PC-3 (cell line): ENCODE results near the gene PPIL3. TPM values are rescaled to one million over a fixed set of nuclear protein-coding genes. Genes with fewer than 3 reads are reported as not detected.

Experiments
- ATAC-seq: fragments of 200-7000 bp; cut with Tn5 transposase; 2 replicates; pipeline ENCODE4 v1.9.1; 2020; ENCODE audit warnings: mild to moderate bottlenecking, moderate library complexity
- BruUV-seq: library from RNA; stranded (reverse); fragments of 400-500 nt; replicated peaks from 2 replicates; lab custom pipeline; 2021; lab: Mats Ljungman, UMichigan
- CTCF ChIA-PET: fragments of 300-600 bp; sonication (Branson Sonifier 250); formaldehyde crosslinking; loops from one replicate; lab custom pipeline; 2022; ENCODE audit warnings: antibody characterized with exemption; lab: Charles Lee
- POLR2A ChIA-PET: fragments of 300-600 bp; sonication (Branson Sonifier 250); formaldehyde crosslinking; loops from one replicate; lab custom pipeline; 2022; ENCODE audit warnings: antibody characterized with exemption; ENCODE audit not compliant: unreplicated experiment; lab: Charles Lee
- DNase-seq: peaks from one replicate; pipeline ENCODE4 v3.0.0-alpha.2; 2015
- H2AFZ ChIP-seq: fragments of 300-600 bp; sonication (generic); 2 replicates; pipeline ENCODE4 v1.6.0; 2016; ENCODE audit warnings: antibody characterized with exemption, low read length
- H3F3A ChIP-seq: fragments of 300-600 bp; sonication (generic); one replicate; pipeline ENCODE4 v1.6.0; 2017; ENCODE audit warnings: antibody characterized with exemption, low read length, control low read depth, mild to moderate bottlenecking; ENCODE audit not compliant: unreplicated experiment
- H3K27ac ChIP-seq: fragments of 300-600 bp; sonication (generic); 2 replicates; pipeline ENCODE4 v1.5.1; 2016; ENCODE audit warnings: mild to moderate bottlenecking, low read length
- H3K27me3 ChIP-seq: fragments of 300-600 bp; sonication (generic); 2 replicates; pipeline ENCODE4 v1.6.1; 2016; ENCODE audit warnings: low read length, mixed read lengths
- H3K36me3 ChIP-seq: fragments of 300-600 bp; sonication (generic); 2 replicates; pipeline ENCODE4 v1.6.1; 2016; ENCODE audit warnings: low read depth, mixed run types, low read length, mixed read lengths
- H3K4me1 ChIP-seq: fragments of 300-600 bp; sonication (generic); 2 replicates; pipeline ENCODE4 v1.5.1; 2016; ENCODE audit warnings: low read length; ENCODE audit not compliant: insufficient read depth
- H3K4me2 ChIP-seq: fragments of 300-600 bp; sonication (generic); 2 replicates; pipeline ENCODE4 v1.6.0; 2016; ENCODE audit warnings: low read length
- H3K4me3 ChIP-seq: fragments of 300-600 bp; sonication (generic); 2 replicates; pipeline ENCODE4 v1.5.1; 2016; ENCODE audit warnings: mild to moderate bottlenecking, low read length, mixed read lengths
- H3K79me2 ChIP-seq: fragments of 300-600 bp; sonication (generic); 2 replicates; pipeline ENCODE4 v1.6.1; 2017; ENCODE audit warnings: low read length, mixed read lengths
- H3K9ac ChIP-seq: fragments of 300-600 bp; sonication (generic); 2 replicates; pipeline ENCODE4 v1.6.0; 2016; ENCODE audit warnings: mild to moderate bottlenecking, low read length
- H3K9me2 ChIP-seq: fragments of 300-600 bp; sonication (generic); replicated peaks from 2 replicates; pipeline ENCODE4 v1.6.1; 2016; ENCODE audit warnings: mixed run types, low read length, mixed read lengths
- H3K9me3 ChIP-seq: fragments of 300-600 bp; sonication (generic); 2 replicates; pipeline ENCODE4 v1.6.1; 2016; ENCODE audit warnings: low read length, mixed read lengths
- H4K20me1 ChIP-seq: fragments of 300-600 bp; sonication (generic); 2 replicates; pipeline ENCODE4 v1.6.1; 2016; ENCODE audit warnings: low read length, mixed read lengths
- EZH2 ChIP-seq: fragments of 300-600 bp; sonication (generic); IDR thresholded peaks from one replicate; pipeline ENCODE4 v1.6.1; 2017; ENCODE audit warnings: antibody characterized with exemption, mild to moderate bottlenecking, low read length; ENCODE audit not compliant: unreplicated experiment
- EZH2phosphoT487 ChIP-seq: fragments of 300-600 bp; sonication (generic); IDR thresholded peaks from 2 replicates; pipeline ENCODE4 v1.6.1; 2018; ENCODE audit warnings: mild to moderate bottlenecking, antibody characterized with exemption, low read length, borderline replicate concordance
- intact Hi-C: fragments of 100-400 bp; cut with micrococcal nuclease; formaldehyde crosslinking; loops from 2 replicates; pipeline ENCODE4 v1.9.0; 2023
- total RNA-seq: library from RNA; depleted of rRNA; stranded (reverse); fragments of >200 nt; gene quantifications from 2 replicates; pipeline ENCODE4 v1.2.3, GENCODE V29; 2014
- TF ChIP-seq, protein P1 (sequence below): fragments of 300-600 bp; sonication (generic); conservative IDR thresholded peaks from 2 replicates; pipeline ENCODE4 v1.5.1; 2017; ENCODE audit warnings: antibody characterized with exemption, low read depth, mild to moderate bottlenecking, low read length

PPIL3 gene
- total RNA-seq, 1 experiment from 2014 or later: 37.1 TPM

DNA sequence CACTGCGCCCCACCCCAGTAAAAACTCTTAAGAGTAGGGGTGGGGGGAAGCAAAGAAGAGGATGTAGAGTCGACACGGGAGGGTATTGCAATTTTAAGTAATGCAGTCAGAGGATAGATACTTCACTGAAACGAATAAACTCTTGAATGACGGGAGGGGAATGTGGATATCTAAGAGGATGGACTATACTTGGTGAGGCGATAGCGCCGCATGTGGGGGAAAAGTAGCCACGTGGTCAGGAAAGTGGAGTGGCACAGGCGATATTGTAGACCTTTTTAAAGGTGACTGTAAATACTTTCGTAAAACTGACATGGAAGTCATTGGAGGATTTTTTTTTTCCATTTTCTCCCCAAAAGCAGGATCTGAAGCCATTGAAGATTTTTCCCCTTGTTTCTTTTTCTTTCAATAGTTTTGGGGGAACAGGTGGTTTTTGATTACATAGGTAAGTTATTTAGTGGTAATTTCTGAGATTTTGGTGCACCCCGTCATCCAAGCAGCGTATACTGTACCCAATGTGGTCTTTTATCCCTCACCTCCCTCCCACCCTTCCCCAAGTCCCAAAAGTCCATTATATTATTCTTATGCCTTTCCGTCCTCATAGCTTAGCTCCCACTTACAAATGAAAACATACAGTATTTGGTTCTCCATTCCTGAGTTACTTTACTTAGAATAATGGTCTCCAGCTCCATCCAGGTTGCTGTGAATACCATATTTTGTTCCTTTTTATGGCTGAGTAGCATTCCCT lies 38.2 kb downstream of the PPIL3 start:
- ChIA-PET CTCF (interaction anchor here (0.6 kb wide), 1 partner anchor 137 kb away, joined by 5 read pairs; no protein-coding TSS in a partner anchor), POLR2A (no interaction called here)
- Histone ChIP-seq H3K4me3 (no peak overlapping the region), H3K4me1 (no peaks in the 10 kb centered on the region), H3K4me2 (no peak overlapping the region), H3K27ac (no peak overlapping the region), H4K20me1 (0 out of 2 replicates have a peak, but pooled peaks cover 5% of the 10 kb centered on the region), H2AFZ (no peak overlapping the region), H3K79me2 (no peaks in the 10 kb centered on the region), H3K9me2 (no peaks in the 10 kb centered on the region), H3K9me3 (no peaks in the 10 kb centered on the region), H3F3A (peaks cover 11% of the 10 kb centered on the region), H3K9ac (no peak overlapping the region), H3K36me3 (peaks cover 42% of the 10 kb centered on the region), H3K27me3 (no peaks in the 10 kb centered on the region)
- intact Hi-C loops: no loop called here
- DNase-seq (no peak), ATAC-seq (no peak)
- TSS peak; percentile 25 for BruUV-seq
- TF ChIP-seq EZH2: no peak
- no peak for TF ChIP-seq EZH2phosphoT487
- TF ChIP-seq, protein P1, sequence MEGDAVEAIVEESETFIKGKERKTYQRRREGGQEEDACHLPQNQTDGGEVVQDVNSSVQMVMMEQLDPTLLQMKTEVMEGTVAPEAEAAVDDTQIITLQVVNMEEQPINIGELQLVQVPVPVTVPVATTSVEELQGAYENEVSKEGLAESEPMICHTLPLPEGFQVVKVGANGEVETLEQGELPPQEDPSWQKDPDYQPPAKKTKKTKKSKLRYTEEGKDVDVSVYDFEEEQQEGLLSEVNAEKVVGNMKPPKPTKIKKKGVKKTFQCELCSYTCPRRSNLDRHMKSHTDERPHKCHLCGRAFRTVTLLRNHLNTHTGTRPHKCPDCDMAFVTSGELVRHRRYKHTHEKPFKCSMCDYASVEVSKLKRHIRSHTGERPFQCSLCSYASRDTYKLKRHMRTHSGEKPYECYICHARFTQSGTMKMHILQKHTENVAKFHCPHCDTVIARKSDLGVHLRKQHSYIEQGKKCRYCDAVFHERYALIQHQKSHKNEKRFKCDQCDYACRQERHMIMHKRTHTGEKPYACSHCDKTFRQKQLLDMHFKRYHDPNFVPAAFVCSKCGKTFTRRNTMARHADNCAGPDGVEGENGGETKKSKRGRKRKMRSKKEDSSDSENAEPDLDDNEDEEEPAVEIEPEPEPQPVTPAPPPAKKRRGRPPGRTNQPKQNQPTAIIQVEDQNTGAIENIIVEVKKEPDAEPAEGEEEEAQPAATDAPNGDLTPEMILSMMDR: no peak

DNA sequence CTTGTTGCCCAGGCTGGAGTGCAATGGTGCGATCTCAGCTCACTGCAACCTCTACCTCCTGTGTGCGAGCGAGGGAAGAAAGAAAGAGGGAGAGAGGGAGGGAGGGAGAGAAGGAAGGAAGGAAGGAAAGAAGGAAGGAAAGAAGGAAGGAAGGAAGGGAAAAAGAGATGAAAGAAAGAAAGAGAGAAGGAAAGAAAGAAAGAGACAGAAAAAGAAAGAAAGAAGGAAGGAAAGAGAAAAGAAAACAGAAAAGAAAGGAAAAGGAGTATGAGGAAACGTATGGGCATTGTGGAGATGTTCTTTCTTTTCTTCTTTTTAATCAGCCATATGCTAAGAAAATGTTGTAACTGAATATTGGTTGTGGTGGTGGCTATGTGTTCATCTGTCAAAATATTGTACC lies 40.9 kb downstream of the PPIL3 start:
- POLR2A ChIA-PET: interaction anchor here (0.6 kb wide), 2 partner anchors 91 to 137 kb away, joined by 4 read pairs; no protein-coding TSS in a partner anchor
- no TSS peak for BruUV-seq
- Histone ChIP-seq H3K9me2 (no peaks in the 10 kb centered on the region), H3K9me3 (no peaks in the 10 kb centered on the region), H3K4me1 (no peaks in the 10 kb centered on the region), H3K36me3 (peaks cover 20% of the 10 kb centered on the region), H3K4me3 (no peak overlapping the region), H3K27ac (no peak overlapping the region), H3K9ac (no peak overlapping the region), H3K79me2 (no peaks in the 10 kb centered on the region), H3F3A (peaks cover 5% of the 10 kb centered on the region), H2AFZ (no peak overlapping the region), H4K20me1 (0 out of 2 replicates have a peak, but pooled peaks cover 5% of the 10 kb centered on the region), H3K27me3 (no peaks in the 10 kb centered on the region), H3K4me2 (no peak overlapping the region)
- intact Hi-C loops: no loop called here
- TF ChIP-seq EZH2phosphoT487: no peak
- no peak for TF ChIP-seq EZH2
- TF ChIP-seq, protein P1: no peak
- no peak for DNase-seq
- ATAC-seq: no peak
- CTCF ChIA-PET: no interaction called here

DNA sequence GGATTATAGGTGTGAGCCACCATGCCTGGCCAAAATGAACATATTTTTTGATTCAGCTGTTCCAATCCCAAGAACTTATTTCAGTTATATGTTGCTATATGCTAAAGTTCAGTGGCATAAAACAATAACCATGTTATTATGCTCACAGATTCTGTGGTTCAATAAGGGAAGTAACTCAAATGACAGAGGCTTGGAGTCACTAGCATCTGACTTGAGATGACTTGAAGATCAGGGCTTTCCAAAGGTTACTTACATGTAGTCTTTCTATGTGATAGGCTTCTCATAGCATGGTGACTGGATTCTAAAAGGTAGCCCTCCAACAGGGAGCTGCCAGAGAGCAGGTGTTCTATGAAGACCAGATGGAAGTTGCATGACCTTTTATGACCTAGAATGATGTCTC lies 41.6 kb downstream of the PPIL3 start:
- no peaks in the 10 kb centered on the region for H3K27me3 ChIP-seq
- intact Hi-C loops: no loop called here
- no peak overlapping the region for H3K4me2 ChIP-seq
- no peaks in the 10 kb centered on the region for H3K9me3 ChIP-seq
- no peak overlapping the region for H2AFZ ChIP-seq
- no peak overlapping the region for H3K4me3 ChIP-seq
- no peak overlapping the region for H3K9ac ChIP-seq
- POLR2A ChIA-PET: interaction anchor here (0.6 kb wide), 1 partner anchor 14 kb away, joined by 15 read pairs; no protein-coding TSS in a partner anchor
- peaks cover 3% of the 10 kb centered on the region for H3F3A ChIP-seq
- CTCF ChIA-PET: no interaction called here
- no peak for TF ChIP-seq EZH2phosphoT487
- TF ChIP-seq EZH2: no peak
- TF ChIP-seq, protein P1: no peak
- no TSS peak for BruUV-seq
- DNase-seq: no peak
- ATAC-seq: no peak
- no peaks in the 10 kb centered on the region for H3K79me2 ChIP-seq
- peaks cover 14% of the 10 kb centered on the region for H3K36me3 ChIP-seq
- H3K27ac ChIP-seq: no peak overlapping the region
- H4K20me1 ChIP-seq: 0 out of 2 replicates have a peak, but pooled peaks cover 2% of the 10 kb centered on the region
- no peaks in the 10 kb centered on the region for H3K9me2 ChIP-seq
- no peaks in the 10 kb centered on the region for H3K4me1 ChIP-seq
